ENCODE measurements around the gene PTPN7.
"Not testable (repeated sequence)": the region's sequence is repeated elsewhere in the genome, so short reads cannot be mapped to it uniquely, and the experiment has no call there.

The PTPN7 gene

DNA sequence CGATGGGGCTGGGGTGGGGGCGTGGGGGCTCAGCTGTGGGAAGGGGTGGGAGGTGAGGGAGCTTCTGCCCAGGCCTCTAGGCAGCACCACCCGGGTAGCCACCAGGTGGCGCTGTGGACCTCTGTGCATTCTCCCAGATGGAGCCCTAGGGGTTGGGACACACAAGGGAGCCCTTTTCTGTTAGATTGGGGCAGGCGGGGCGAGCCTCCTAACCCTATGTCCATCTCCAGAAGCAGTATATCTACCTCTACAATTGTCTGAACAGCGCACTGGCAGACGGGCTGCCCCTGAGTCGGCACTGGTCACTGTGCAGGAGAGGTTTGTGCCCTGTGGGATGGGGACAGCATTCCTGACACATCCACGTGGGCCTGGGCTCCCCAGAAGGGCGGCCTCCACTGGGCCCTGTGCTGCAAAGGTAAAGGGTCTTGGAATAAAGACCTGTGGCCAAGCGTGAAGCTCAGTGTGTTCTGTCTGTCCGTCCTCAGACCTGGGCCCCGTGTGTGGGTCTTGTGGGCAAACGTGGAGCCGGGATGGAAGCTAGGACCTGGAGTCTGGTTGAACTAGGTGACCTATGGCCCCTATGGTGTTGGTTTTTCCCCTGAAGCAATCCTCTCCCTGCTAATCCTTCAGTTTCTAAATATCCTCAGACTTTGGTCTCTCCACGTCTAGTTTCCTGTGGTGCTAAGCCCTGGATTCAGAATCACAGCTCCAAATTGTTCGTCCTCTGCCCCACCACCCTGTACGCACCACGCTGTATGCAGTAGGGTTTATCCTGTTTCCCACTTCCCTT is 28.8 kb upstream of the PTPN7 start:
- DNase-seq = peak; percentile 93

DNA sequence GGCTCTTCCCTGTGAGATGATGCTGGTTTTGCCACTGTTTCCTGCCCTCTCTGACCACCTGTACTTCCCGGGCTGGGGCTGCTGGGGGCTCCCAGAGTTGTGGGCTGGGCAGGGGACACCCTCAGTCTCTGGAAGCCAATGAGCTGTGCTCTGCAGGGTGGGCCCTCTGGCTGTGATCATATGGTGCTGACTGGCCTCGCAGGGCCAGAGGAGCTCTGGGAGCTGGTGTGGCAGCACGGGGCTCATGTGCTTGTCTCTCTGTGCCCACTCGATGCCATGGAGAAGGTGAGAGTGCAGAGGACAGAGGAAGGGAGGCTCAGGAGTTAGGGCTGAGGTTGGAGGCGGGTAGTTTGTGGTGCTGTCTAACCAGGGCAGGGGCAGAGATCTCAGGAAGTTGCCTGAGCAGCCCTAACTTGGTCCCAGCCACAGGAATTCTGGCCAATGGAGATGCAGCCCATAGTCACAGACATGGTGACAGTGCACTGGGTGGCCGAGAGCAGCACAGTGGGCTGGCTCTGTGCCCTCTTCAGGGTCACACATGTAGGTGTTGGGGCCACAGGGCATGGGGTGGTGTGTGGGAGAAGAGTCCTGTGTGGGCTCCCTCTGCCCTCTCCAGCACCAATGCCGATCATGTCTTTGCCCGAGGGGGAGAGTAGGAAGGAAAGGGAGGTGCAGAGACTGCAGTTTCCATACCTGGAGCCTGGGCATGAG is 27.4 kb upstream of the PTPN7 start:
- no peak for DNase-seq

DNA sequence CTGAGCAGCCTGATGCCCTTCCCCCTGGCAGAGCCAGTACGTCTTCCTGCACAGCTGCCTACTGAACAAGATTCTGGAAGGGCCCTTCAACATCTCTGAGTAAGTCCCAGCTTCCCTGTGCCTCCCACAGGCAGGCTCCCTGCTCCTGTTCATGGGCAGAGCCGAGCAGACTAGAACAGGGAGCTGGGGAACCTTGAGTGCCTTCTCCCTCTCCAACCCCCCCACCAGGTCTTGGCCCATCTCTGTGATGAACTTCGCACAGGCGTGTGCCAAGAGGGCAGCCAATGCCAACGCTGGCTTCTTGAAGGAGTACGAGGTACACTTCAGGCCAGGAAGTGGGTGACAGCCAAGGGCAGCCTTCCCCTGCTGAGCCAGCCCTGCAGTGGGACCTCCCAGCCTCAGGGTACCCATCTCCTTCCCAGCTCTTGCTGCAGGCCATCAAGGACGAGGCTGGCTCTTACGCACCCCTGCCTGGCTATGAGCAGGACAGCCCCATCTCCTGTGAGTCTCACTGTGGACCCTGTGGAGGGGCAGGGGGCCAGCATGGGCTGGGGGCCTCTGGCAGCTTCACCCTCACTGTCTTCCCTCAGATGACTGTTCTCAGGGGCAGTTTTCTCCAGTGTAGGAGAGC is 26.8 kb upstream of the PTPN7 start:
- no peak for DNase-seq

DNA sequence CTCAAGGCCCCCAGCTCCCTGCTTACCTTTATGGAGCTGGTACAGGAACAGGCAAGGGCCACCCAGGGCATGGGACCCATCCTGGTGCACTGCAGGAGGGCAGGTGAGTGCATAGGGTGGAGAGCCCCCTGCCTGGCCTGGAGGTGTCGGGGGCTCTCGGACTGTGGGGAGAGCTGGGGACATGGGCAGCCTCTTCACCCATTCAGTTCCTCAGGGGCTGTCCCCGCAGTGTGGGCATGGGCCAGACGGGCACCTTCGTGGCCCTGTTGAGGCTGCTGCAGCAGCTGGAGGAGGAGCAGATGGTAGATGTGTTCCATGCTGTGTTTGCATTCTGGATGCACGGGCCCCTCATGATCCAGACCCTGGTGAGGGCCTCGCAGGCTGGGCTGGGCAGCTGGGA is 25.9 kb upstream of the PTPN7 start:
- no peak for DNase-seq

DNA sequence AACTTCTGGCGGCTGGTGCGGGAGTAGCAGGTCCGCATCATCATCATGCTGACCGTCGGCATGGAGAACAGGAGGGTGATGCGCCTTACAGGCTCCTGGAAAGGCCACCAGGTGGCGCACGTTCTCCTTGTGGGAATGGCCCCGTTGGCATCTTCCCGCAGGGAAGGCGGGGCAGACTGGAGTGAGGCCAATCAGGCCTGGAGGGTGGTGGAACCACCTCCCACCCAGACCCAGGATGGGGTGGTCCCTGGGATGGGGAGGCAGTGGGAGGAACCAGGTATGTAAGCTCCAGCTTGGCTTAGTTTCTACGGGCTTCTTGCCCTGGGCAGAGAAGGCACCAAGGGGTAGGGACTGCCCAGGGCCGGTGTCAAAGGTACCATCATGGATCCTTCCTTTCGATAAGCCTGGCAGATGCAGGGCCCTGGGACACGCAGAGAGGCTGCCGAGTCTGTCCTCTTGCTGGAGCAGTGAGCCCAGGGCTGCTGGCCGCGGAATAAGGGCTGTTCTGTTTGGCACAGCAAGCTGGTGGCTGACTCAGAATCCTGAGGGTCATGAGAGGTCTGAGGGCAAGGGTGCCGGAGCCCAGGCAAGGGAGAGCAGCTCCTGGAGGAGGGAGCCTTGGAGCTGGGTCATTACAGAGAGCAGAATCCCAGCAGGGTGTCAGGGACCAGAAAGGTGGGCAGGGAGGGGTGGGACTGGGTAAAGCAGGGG is 24.5 kb upstream of the PTPN7 start:
- DNase-seq = peak; percentile 90

DNA sequence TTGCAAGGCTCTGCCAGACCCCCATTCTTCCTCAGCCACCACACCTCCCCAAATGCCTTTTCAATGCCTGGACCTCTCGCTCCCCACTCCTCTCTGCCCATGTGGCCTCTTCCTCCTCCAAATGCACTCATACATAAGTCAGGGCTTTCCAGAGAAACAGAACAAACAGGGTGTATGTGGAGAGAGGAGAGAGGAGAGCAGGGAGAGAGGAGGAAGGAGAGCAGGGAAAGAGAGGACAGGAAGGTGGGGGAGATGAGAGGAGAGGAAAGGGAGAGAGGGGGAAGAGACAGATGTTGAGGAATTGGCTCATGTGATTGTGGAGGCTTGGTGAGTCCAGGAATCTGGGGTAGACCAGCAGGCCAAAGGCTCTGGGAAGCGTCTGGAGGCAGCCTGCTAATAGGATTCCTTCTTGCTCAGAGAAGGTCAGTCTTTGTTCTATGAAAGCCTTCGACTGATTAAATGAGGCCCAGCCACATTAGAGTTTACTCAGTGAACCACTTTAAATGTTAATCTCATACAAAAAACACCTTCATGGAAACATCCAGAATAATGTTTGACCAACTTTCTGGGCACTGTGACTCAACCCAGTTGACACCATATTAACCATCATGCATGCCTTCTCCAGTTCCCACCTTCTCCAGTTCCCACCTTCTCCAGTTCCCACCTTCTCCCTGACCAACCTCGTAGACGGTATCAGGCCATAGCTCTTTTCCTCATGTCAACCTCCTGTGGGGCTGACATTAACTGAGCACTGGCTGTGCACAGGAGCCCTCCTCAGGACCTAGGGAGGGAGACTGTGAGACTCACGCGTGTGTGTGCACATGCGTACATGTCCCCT is 21.9 kb upstream of the PTPN7 start:
- DNase-seq = no peak

DNA sequence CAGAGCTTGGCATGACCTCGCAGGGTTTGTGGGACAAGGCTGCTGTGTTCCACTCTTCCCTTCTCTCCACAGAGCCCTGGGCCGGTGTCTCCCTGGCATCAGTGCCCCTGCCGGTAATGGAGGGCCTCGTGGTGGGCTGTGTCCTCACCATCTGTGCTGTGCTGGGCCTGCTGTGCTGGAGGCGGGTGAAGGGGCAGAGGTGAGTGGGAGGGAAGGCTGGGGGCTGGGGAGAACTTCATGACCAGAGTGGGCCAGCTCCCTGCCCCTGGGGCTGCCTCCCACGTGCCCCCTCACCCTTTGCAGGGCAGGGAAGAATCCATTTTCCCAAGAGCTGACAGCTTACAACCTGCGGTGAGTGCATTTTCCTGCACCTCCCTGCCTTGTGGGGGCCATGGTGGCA is 21.2 kb upstream of the PTPN7 start:
- DNase-seq = no peak

DNA sequence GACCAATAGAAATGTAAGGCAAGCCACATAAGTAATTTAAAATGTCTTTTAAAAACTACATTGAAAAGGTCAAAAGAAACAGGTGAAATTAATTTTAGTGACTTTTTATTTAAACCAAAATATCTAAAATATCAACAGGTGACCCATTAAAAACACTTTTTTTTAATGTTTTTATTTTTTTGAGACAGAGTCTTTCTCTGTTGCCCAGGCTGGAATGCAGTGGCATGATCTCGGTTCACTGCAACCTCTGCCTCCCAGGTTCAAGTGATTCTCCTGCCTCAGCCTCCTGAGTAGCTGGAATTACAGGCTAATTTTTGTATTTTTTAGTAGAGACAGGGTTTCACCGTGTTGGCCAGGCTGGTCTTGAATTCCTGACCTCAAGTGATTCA is 20.3 kb upstream of the PTPN7 start:
- not testable (repeated sequence) for DNase-seq

DNA sequence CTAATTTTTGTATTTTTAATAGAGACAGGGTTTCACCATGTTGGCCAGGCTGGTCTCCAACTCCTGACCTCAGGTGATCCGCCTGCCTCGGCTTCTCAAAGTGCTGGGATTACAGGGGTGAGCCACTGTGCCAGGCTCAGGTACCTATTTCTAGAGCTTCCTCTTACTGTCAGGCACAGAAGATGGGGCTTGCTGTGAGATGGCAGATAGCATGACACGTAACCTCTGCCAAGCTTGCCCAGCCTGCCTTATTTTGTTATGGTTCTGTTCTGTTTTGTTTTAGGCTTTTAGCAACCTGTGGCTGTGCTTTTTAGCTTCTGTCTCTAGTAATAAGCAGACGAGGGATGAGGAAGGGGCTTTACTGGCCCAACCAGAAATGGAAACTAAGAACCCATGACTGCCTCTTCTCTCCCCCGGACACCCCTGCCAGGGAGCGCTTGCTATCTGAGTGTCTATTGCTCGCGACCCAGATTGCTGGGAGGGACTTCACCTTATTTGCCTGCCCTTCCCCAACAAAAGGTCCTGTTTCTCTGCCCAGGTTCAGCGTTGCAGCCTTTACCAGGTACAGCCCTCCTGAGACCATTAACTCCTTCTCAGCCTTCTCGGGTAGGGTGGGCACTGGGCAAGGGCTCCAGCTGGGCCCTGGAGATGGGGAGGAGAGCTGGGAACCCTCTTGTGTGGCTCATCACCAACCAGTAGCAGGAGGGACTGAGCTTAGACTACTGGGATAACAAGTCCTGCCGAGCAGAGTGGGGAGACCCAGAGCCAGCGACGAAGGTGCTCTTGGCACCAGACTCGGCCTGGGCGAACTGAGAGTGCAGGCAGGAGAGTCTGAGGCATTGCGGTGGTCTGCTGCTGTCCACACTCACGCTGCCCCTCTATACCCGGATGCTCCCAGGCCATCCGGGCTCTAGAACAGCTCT is 19.7 kb upstream of the PTPN7 start:
- no peak for DNase-seq

DNA sequence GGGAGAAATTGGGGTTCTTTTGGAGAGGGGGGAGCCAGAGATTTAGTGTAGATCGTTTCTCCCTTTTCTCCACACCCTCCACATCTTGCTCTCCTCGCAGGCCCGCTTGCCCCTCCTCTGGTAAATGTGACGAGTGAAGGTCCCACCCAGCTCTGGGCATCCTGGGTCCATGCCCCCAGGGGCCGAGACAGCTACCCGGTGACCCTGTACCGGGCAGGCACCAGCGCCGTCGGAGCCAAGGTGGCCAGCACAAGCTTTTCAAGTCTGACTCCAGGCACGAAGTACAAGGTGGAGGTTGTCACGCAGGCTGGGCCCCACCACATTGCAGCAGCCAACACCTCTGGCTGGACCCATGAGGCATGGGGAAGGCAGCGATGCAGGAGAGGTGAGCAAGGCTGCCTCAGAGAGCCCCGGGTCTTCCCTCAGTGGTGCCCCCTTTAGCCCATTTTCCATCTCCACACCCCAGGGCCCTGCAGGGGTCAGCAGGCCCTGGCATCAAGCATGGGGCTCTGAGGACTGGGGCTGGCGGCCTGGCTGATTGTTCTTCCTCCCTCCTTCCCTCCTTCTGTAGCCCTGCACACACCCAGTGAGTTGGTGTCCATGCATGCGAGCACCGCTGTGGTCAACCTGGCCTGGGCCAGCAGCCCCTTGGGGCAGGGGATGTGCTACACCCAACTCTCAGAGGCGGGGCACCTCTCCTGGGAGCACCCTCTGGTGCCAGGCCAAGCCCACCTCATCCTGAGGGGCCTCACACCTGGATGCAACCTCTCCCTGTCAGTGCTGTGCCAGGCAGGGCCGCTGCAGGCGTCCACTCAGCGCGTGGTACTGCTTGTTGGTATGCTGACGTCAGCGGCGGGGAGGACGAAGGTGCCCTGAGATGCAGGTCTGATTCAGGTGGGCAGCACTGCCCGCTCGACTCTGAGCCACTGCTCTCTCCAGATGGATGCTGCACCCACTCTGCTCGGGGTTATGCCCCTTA is 16.8 kb upstream of the PTPN7 start:
- no peak for DNase-seq

DNA sequence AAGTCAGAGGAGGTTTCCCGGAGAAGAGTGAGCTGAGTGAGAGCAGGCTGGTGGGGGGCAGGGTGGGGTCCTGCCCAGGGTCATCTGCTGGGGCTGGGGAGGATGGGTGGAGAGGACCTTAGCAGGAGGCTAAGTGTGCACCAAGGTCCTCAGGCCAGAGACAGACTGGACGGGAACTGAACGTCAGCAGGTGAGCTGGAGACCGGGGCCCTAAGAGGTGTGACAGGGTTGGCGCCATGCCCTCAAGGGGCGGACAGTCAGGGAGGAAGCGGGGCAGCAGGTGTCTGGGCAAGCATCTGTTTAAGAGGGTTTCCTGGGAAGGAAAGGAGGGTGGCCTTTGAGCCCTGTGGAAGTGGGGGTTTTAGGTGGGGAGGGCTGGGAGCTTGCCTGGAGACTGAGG is 13.6 kb upstream of the PTPN7 start:
- no peak for DNase-seq

DNA sequence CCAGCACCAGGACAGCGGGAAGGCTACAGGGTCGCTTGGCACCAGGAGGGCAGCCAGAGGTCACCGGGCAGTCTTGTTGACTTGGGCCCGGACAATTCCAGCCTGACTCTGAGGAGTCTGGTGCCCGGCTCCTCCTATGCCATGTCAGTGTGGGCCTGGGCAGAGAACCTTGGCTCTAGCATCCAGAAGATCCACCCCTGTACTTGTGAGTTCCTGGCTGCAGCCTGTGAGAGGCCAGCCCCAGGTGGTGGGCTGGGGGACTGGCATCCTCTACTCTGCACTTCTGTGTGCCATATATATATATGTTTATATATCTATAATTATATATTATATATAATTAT is 11.6 kb upstream of the PTPN7 start:
- DNase-seq = no peak

DNA sequence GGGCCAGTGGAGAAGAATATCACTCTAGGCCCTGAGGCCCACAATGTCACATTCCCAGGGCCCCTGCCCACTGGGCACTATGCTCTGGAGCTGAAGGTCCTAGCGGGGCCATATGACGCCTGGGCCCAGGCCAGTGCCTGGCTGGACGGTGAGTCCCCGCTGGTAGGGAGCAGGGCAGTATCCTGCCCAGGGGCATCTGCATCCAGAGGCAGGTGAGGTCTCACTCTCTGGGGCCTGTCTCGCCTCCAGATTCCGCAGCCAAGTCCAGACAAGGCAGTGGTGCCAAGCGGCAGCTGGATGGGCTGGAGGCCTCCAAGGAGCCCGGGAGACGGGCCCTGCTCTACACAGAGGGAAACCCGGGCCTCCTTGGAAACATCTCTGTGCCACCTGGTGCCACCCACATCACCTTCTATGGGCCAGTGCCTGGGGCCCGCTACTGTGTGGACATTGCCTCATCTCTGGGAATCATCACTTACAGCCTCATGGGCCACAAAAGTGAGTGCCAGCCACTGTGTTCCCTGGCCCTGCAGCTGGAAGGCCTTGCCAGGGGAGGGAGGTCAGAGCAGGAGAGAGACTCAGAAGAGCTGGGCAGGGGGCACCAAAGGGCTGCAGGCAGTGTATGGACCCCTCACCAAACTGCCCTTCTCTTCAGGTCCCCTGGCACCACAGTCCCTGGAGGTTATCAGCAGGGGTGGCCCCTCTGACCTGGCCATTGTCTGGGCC is 11.1 kb upstream of the PTPN7 start:
- DNase-seq = no peak

DNA sequence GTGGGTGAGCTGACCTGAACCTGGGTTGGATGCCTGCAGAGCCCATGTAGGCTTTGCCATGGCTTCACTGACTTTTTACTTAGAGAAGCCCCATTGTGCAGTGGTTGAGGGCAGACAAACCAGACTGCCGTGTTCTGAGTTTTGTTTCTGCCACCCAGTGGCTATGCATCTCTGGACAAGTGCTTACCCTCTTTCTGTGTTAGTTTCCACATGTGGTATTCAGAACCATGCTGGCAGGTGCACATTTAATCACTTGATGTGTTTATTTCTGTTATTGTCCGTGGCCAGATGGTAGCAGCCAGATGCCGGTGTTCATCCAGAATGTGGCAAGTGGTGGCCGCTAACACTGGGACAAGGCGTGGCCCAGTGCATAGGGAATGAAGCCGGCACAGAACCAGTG is 10.3 kb upstream of the PTPN7 start:
- DNase-seq = no peak

DNA sequence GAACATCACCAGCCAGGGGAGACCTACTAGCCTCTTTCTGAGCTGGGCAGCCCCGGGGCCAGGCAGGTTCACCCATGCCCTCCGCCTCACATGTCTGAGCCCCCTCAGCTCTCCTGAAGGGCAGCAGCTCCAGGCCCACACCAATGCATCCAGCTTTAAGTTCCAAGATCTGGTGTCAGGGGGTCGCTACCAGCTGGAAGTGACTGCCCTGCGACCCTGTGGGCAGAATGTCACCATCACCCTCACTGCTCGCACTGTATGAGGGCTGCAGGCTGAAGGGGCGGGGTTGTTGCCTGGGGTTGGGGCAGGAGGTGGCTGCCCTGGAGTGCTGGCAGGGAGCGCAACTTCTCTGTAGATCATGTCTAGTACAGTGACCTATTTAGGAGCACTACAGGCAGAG is 8.5 kb upstream of the PTPN7 start:
- DNase-seq = no peak

DNA sequence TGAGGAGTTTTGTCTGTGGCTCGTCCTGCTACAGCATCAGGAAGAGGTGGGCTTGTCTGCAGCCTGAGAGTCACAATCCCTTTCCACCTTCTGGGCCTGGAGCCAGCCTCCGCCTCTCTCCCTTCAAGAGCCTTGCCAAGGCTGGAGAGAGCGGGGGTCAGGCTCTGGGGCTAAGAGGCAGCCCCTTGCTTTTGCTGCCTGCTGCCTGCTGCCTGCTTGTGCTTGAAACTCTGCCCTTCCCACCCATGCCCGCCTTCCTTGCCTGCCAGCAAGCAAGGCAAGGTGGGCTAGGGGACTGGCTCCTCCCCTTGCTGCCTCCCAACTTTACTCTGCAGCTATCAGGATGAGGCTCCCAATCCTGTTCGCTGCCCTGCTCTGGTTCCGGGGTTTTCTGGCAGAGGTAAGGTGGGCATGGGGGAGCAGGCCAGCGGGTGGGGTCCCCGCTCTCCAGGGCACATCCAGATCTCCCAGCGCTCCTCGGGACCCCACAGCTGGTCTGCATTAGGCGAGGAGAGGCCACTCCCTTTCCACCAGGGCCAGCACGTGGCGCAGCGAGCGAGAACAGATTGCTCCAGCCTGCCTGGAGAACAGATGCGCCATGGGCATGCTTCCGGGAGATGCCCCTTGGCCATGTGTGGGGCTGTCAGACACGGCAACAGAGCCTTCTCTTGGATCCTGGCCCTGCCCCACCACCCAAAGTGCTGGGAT is 7.5 kb upstream of the PTPN7 start:
- no peak for DNase-seq

DNA sequence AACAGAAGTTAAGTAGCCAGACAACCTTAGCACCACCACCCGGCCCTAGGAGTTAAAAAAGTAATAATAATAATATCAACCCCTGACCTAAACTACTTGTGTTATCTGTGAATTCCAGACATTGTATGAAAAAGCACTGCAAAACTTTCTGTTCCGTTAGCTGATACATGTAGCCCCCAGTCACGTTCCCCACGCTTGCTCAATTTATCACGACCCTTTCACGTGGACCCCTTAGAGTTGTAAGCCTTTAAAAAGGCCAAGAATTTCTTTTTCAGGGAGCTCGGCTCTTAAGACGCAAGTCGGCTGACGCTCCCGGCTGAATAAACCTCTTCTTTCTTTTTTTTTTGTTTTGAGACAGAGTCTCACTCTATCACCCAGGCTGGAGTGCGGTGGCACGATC is 6.7 kb upstream of the PTPN7 start:
- DNase-seq = not testable (repeated sequence)

DNA sequence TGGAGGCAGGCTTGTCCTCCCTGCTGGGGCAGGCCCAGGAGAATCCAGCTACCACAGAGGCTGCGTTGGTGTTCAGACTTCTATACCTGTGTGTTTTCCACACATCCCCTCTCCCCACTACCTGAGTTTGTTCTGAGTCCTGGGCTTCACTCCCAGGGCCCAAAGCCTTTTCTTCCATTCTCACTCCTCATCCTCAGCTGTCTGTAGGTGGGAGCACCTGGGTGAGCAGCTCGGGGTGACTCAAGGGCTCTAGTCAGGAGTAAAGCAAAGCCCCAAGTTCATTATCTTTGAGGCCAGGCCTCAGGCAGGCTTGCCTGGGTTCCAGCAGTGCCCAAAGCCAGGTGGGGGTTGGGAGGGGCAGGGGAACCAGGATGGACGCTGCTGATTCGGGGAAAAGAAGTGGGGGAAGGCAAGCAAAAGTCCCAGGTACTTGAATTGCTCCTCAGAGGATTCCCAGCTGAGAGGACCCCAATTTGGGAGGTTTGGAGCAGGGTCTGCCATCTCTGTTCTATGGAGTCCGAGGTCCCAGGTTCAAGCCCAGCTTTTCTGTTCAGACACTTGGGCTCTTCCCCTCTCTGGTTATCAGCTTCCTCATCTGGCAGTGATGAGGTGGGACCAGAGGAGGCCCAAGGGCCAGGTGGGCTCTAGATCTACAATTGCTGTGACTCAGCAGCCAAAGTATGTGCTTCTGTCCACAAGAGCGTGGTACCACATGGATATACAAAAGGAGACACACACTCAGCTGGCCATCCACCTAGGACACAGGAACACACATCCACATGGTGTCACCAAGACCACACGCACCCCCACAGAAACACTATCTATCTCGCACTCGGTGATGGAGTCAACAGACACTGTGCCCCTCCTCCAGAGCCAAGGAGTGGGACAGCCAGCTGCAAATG is 5.8 kb upstream of the PTPN7 start:
- DNase-seq = no peak

Measured in activated effector memory CD4-positive, alpha-beta T cell treated with anti-CD3 and anti-CD28 coated beads, Interleukin-2, amount 50 U/mL, for 16 hours (primary cell).